Ascending aorta (tissue), 2 donors: ENCODE results near the gene DNLZ. TPM values are rescaled to one million over a fixed set of nuclear protein-coding genes. Genes with fewer than 3 reads are reported as not detected.

ENCODE experiments used
- DNase-seq, 2 donors: peaks; one replicate each; pipeline ENCODE4 v3.0.0-alpha.2; 2019; ENCODE audit warnings: low spot score in 2 of 2
- H3K27ac ChIP-seq, 2 donors: fragments of 200-600 bp; sonication (generic); one replicate each; pipeline ENCODE4 v1.5.1; 2016 to 2017; ENCODE audit warnings: mild to moderate bottlenecking in 1 of 2
- H3K27me3 ChIP-seq: fragments of 200-600 bp; sonication (generic); one replicate; pipeline ENCODE4 v1.5.1; 2017
- H3K36me3 ChIP-seq, 2 donors: fragments of 200-600 bp; sonication (generic); one replicate each; pipeline ENCODE4 v1.5.1; 2016
- H3K4me1 ChIP-seq, 2 donors: fragments of 200-600 bp; sonication (generic); one replicate each; pipeline ENCODE4 v1.5.1; 2016 to 2017; ENCODE audit warnings: mild to moderate bottlenecking in 1 of 2
- H3K4me3 ChIP-seq, 2 donors: fragments of 200-600 bp; sonication (generic); one replicate each; pipeline ENCODE4 v1.5.1; 2016 to 2017; ENCODE audit warnings: mild to moderate bottlenecking in 1 of 2
- H3K9me3 ChIP-seq, 2 donors: fragments of 200-600 bp; sonication (generic); one replicate each; pipeline ENCODE4 v1.5.1; 2016
- intact Hi-C: fragments of 100-400 bp; cut with DNase I; formaldehyde crosslinking; loops from one replicate; pipeline ENCODE4 v1.15.1; 2023
- total RNA-seq: library from RNA; depleted of rRNA; stranded (reverse); fragments of >200 nt; gene quantifications from one replicate; pipeline ENCODE4 v1.1.0, GENCODE V29; 2016
- TF ChIP-seq, protein P1 (sequence below), 3 experiments: fragments of 200-600 bp in 2 of 3; fragments of 450-650 bp in 1 of 3; sonication (generic) in 2 of 3; IDR thresholded peaks; one replicate each; pipeline ENCODE4 v1.5.1; 2016 to 2019; ENCODE audit warnings: antibody characterized with exemption in 3 of 3, mild to moderate bottlenecking in 1 of 3, moderate library complexity in 1 of 3

The DNLZ gene
- total RNA-seq, 1 donor from 2014 or later, result 191 TPM

- intact Hi-C loops, result loop anchor here (1.0 to 5.0 kb wide), 4 partner anchors 11 to 72 kb away; partner anchors contain the start of genes DNLZ, ENTR1, GPSM1 and INPP5E
- no peak for DNase-seq
- Histone ChIP-seq H3K9me3 (no peaks in the 10 kb centered on the region), H3K36me3 (peaks cover 30 to 47% of the 10 kb centered on the region in 2 donors), H3K4me3 (peak overlapping the region; percentile 90 to 97), H3K4me1 (peaks cover 10 to 13% of the 10 kb centered on the region in 2 donors), H3K27ac (no peak overlapping the region), H3K27me3 (no peaks in the 10 kb centered on the region)
- TF ChIP-seq, protein P1, sequence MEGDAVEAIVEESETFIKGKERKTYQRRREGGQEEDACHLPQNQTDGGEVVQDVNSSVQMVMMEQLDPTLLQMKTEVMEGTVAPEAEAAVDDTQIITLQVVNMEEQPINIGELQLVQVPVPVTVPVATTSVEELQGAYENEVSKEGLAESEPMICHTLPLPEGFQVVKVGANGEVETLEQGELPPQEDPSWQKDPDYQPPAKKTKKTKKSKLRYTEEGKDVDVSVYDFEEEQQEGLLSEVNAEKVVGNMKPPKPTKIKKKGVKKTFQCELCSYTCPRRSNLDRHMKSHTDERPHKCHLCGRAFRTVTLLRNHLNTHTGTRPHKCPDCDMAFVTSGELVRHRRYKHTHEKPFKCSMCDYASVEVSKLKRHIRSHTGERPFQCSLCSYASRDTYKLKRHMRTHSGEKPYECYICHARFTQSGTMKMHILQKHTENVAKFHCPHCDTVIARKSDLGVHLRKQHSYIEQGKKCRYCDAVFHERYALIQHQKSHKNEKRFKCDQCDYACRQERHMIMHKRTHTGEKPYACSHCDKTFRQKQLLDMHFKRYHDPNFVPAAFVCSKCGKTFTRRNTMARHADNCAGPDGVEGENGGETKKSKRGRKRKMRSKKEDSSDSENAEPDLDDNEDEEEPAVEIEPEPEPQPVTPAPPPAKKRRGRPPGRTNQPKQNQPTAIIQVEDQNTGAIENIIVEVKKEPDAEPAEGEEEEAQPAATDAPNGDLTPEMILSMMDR (IDR thresholded peaks at IDR 0.05), result no peak
These were observed 35.9 kb upstream of the DNLZ start for GRCh38 chr9:136399176-136400037.

- intact Hi-C loops, result no loop called here
- Histone ChIP-seq H3K9me3 (no peaks in the 10 kb centered on the region), H3K36me3 (peaks cover 32 to 48% of the 10 kb centered on the region in 2 donors), H3K27me3 (no peaks in the 10 kb centered on the region), H3K4me3 (no peak overlapping the region), H3K27ac (no peak overlapping the region), H3K4me1 (peaks cover 10 to 13% of the 10 kb centered on the region in 2 donors)
- no peak for DNase-seq
- TF ChIP-seq, protein P1 (IDR thresholded peaks at IDR 0.05), result no peak
These were observed 34.7 kb upstream of the DNLZ start for GRCh38 chr9:136398286-136398685.

- intact Hi-C loops, result no loop called here
- Histone ChIP-seq H3K27ac (no peak overlapping the region), H3K27me3 (no peaks in the 10 kb centered on the region), H3K36me3 (peaks cover 33 to 54% of the 10 kb centered on the region in 2 donors), H3K4me3 (no peak overlapping the region), H3K9me3 (no peaks in the 10 kb centered on the region), H3K4me1 (peaks cover 10 to 13% of the 10 kb centered on the region in 2 donors)
- DNase-seq, result no peak
- TF ChIP-seq, protein P1 (IDR thresholded peaks at IDR 0.05), result no peak
These were observed 34.1 kb upstream of the DNLZ start for GRCh38 chr9:136397643-136398042.

- no peaks in the 10 kb centered on the region for H3K9me3 ChIP-seq
- DNase-seq, result no peak
- intact Hi-C loops, result no loop called here
- no peaks in the 10 kb centered on the region for H3K27me3 ChIP-seq
- TF ChIP-seq, protein P1 (IDR thresholded peaks at IDR 0.05), result no peak
- peaks cover 48 to 64% of the 10 kb centered on the region in 2 donors for H3K36me3 ChIP-seq
- no peak overlapping the region for H3K4me3 ChIP-seq
- peaks cover 10 to 13% of the 10 kb centered on the region in 2 donors for H3K4me1 ChIP-seq
- H3K27ac ChIP-seq, result no peak overlapping the region
These were observed 32.6 kb upstream of the DNLZ start for GRCh38 chr9:136396219-136396515.

- TF ChIP-seq, protein P1 (IDR thresholded peaks at IDR 0.05), result no peak
- Histone ChIP-seq H3K36me3 (peaks cover 48 to 64% of the 10 kb centered on the region in 2 donors), H3K27me3 (no peaks in the 10 kb centered on the region), H3K4me3 (no peak overlapping the region), H3K27ac (no peak overlapping the region), H3K9me3 (no peaks in the 10 kb centered on the region), H3K4me1 (peaks cover 10 to 12% of the 10 kb centered on the region in 2 donors)
- no peak for DNase-seq
- intact Hi-C loops, result no loop called here
These were observed 32.0 kb upstream of the DNLZ start for GRCh38 chr9:136395345-136396218.
